ENCODE results near the gene LPGAT1.
"Not testable (repeated sequence)": the region's sequence is repeated elsewhere in the genome, so short reads cannot be mapped to it uniquely, and the experiment has no call there.

LPGAT1 gene

GRCh38 chr1:211875541-211875940 is 45.0 kb upstream of the LPGAT1 start:
- Histone ChIP-seq H4K20me1 (ENCODE audit: insufficient read depth, low read length) (no peaks in the 10 kb centered on the region), H3K9me3 (ENCODE audit: insufficient read depth, low read length) (no peaks in the 10 kb centered on the region), H3K9ac (ENCODE audit: low read length) (no peak overlapping the region), H3K27ac (ENCODE audit: low read length) (no peak overlapping the region), H3K79me2 (ENCODE audit: low read length) (no peaks in the 10 kb centered on the region), H2AFZ (ENCODE audit: low read depth, low read length) (no peak overlapping the region), H3K4me3 (ENCODE audit: low read length) (no peak overlapping the region), H3K4me2 (ENCODE audit: low read length) (no peak overlapping the region), H3K36me3 (replicated peaks; ENCODE audit: low read depth, low read length) (no peaks in the 10 kb centered on the region), H3K4me1 (ENCODE audit: low read length) (no peaks in the 10 kb centered on the region), H3K27me3 (ENCODE audit: low read depth, low read length) (no peaks in the 10 kb centered on the region)
- TF ChIP-seq, protein P1, sequence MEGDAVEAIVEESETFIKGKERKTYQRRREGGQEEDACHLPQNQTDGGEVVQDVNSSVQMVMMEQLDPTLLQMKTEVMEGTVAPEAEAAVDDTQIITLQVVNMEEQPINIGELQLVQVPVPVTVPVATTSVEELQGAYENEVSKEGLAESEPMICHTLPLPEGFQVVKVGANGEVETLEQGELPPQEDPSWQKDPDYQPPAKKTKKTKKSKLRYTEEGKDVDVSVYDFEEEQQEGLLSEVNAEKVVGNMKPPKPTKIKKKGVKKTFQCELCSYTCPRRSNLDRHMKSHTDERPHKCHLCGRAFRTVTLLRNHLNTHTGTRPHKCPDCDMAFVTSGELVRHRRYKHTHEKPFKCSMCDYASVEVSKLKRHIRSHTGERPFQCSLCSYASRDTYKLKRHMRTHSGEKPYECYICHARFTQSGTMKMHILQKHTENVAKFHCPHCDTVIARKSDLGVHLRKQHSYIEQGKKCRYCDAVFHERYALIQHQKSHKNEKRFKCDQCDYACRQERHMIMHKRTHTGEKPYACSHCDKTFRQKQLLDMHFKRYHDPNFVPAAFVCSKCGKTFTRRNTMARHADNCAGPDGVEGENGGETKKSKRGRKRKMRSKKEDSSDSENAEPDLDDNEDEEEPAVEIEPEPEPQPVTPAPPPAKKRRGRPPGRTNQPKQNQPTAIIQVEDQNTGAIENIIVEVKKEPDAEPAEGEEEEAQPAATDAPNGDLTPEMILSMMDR (IDR thresholded peaks at IDR 0.05; ENCODE audit: low read depth, low read length) = no peak
- TF ChIP-seq EZH2phosphoT487 (IDR thresholded peaks at IDR 0.05; ENCODE audit: low read depth) = no peak

DNA sequence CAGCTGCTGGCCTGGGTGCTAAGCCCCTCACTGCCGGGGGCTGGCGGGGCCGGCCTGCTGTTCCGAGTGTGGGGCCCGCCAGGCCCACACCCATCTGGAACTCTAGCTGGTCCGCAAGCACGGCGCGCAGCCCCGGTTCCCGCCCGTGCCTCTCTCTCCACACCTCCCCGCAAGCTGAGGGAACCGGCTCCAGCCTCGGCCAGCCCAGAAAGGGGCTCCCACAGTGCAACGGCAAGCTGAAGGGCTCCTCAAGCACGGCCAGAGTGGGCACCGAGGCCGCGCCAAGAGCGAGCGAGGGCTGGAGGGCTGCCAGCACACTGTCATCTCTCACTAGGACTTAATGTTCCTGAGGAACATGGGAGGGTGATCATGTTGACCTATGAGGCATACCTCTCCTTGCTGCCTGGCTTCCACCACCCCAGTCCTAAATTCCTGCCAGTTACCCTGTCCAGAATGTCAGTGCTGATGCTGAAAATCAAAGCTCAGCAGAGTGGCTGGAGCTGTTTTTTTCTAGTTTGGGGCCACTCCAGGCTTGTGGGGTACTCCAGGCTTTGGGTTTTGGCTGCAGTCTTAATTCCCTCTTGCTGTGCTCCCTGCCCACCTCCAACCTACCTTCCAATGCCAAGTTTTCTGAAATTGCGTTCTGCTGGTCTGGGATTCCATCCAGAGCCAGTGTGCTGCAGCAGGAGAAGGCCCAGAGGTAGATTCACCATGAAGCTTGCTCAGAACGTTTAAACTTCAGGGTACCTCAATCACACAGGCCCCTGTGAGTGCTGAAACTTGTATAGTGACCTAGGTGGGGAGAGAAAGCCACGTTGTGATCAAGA is 44.2 kb upstream of the LPGAT1 start:
- Histone ChIP-seq H4K20me1 (ENCODE audit: insufficient read depth, low read length) (no peaks in the 10 kb centered on the region), H2AFZ (ENCODE audit: low read depth, low read length) (no peak overlapping the region), H3K27ac (ENCODE audit: low read length) (no peak overlapping the region), H3K27me3 (ENCODE audit: low read depth, low read length) (no peaks in the 10 kb centered on the region), H3K9me3 (ENCODE audit: insufficient read depth, low read length) (no peaks in the 10 kb centered on the region), H3K9ac (ENCODE audit: low read length) (no peak overlapping the region), H3K4me3 (ENCODE audit: low read length) (no peak overlapping the region), H3K36me3 (replicated peaks; ENCODE audit: low read depth, low read length) (no peaks in the 10 kb centered on the region), H3K79me2 (ENCODE audit: low read length) (no peaks in the 10 kb centered on the region), H3K4me2 (ENCODE audit: low read length) (no peak overlapping the region), H3K4me1 (ENCODE audit: low read length) (no peaks in the 10 kb centered on the region)
- no peak for TF ChIP-seq EZH2phosphoT487 (IDR thresholded peaks at IDR 0.05; ENCODE audit: low read depth)
- TF ChIP-seq, protein P1 (IDR thresholded peaks at IDR 0.05; ENCODE audit: low read depth, low read length) = no peak

GRCh38 chr1:211873731-211874130 is 43.2 kb upstream of the LPGAT1 start:
- not testable (repeated sequence) for H3K27ac ChIP-seq (ENCODE audit: low read length); H3K9ac ChIP-seq (ENCODE audit: low read length); H3K9me3 ChIP-seq (ENCODE audit: insufficient read depth, low read length); H2AFZ ChIP-seq (ENCODE audit: low read depth, low read length); H3K36me3 ChIP-seq (replicated peaks; ENCODE audit: low read depth, low read length); H3K79me2 ChIP-seq (ENCODE audit: low read length); H3K4me3 ChIP-seq (ENCODE audit: low read length); H4K20me1 ChIP-seq (ENCODE audit: insufficient read depth, low read length); H3K4me2 ChIP-seq (ENCODE audit: low read length); H3K27me3 ChIP-seq (ENCODE audit: low read depth, low read length); H3K4me1 ChIP-seq (ENCODE audit: low read length)

GRCh38 chr1:211870156-211870555 is 39.6 kb upstream of the LPGAT1 start:
- no peaks in the 10 kb centered on the region for H3K27me3 ChIP-seq (ENCODE audit: low read depth, low read length)
- H3K4me2 ChIP-seq (ENCODE audit: low read length) = no peak overlapping the region
- no peaks in the 10 kb centered on the region for H4K20me1 ChIP-seq (ENCODE audit: insufficient read depth, low read length)
- no peaks in the 10 kb centered on the region for H3K4me1 ChIP-seq (ENCODE audit: low read length)
- no peak for TF ChIP-seq EZH2phosphoT487 (IDR thresholded peaks at IDR 0.05; ENCODE audit: low read depth)
- TF ChIP-seq, protein P1 (IDR thresholded peaks at IDR 0.05; ENCODE audit: low read depth, low read length) = no peak
- no peaks in the 10 kb centered on the region for H3K9me3 ChIP-seq (ENCODE audit: insufficient read depth, low read length)
- H2AFZ ChIP-seq (ENCODE audit: low read depth, low read length) = no peak overlapping the region
- no peak overlapping the region for H3K4me3 ChIP-seq (ENCODE audit: low read length)
- no peaks in the 10 kb centered on the region for H3K36me3 ChIP-seq (replicated peaks; ENCODE audit: low read depth, low read length)
- H3K27ac ChIP-seq (ENCODE audit: low read length) = no peak overlapping the region
- no peak overlapping the region for H3K9ac ChIP-seq (ENCODE audit: low read length)
- H3K79me2 ChIP-seq (ENCODE audit: low read length) = no peaks in the 10 kb centered on the region

Measured in OCI-LY3 (cell line).